HG03108 (cell line): Measurements from ENCODE around the gene IP6K2.

Experiments
- ATAC-seq: cut with Tn5 transposase; IDR thresholded peaks from one replicate; pipeline ENCODE4 v1.9.1; 2021; ENCODE audit warnings: moderate library complexity; ENCODE audit not compliant: unreplicated experiment

The IP6K2 gene

GRCh38 chr3:48644898-48645760 lies 71.9 kb downstream of the IP6K2 start:
- no peak for ATAC-seq

- ATAC-seq: no peak
Observed at GRCh38 chr3:48642605-48643004, 74.4 kb downstream of the IP6K2 start.

- ATAC-seq: no peak
Observed at GRCh38 chr3:48641396-48641795, 75.6 kb downstream of the IP6K2 start.

- ATAC-seq: no peak
Observed at GRCh38 chr3:48639944-48640606, 76.9 kb downstream of the IP6K2 start.
